ENCODE measurements around the gene CUX1.

DNA sequence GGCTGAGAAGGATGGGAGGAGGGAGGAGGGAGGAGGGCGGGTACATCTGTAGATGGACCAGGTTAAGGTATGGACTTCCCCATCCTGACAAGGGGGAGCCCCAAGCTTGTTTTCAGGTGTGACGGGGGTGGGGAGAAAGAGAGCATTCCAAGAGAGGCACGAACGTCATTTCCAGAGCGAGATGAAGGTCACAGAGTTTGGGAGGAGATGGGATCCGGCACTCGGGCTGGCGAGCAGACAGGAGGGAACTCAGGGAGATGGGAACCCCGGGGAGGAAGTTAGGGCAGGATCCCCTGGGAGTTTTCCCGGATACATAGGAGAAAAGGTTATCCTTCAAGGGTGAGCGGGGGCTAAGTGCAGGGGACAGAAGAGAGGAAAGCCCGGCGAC is 118.8 kb downstream of the CUX1 start:
- TF ChIP-seq, protein P1, sequence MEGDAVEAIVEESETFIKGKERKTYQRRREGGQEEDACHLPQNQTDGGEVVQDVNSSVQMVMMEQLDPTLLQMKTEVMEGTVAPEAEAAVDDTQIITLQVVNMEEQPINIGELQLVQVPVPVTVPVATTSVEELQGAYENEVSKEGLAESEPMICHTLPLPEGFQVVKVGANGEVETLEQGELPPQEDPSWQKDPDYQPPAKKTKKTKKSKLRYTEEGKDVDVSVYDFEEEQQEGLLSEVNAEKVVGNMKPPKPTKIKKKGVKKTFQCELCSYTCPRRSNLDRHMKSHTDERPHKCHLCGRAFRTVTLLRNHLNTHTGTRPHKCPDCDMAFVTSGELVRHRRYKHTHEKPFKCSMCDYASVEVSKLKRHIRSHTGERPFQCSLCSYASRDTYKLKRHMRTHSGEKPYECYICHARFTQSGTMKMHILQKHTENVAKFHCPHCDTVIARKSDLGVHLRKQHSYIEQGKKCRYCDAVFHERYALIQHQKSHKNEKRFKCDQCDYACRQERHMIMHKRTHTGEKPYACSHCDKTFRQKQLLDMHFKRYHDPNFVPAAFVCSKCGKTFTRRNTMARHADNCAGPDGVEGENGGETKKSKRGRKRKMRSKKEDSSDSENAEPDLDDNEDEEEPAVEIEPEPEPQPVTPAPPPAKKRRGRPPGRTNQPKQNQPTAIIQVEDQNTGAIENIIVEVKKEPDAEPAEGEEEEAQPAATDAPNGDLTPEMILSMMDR (IDR thresholded peaks at IDR 0.05; ENCODE audit: borderline replicate concordance, extremely low read depth, low read length, poor library complexity, severe bottlenecking), result no peak
- no peak for TF ChIP-seq EZH2 (IDR thresholded peaks at IDR 0.05; ENCODE audit: borderline replicate concordance, low read depth, low read length, severe bottlenecking)
